Measurements from ENCODE around the gene SLIT3.

Gene SLIT3

DNA sequence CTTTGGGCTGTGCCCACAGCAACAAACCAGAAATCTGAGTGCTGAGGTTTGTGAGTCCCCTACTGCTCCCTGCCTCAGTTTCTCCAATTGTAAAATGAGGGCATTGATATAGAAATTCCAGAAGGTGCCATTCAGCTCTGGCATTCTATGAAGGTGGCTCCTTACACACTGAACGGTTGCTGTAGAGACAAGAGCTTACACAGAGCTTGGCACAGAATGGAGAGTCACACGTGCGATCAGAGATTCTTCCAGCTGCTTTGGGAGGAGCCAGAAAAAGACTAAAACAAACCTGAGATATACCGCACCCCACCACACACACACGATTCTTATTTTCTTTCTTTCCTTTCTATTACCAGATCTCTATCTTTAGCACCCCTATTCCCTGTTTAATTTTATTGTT is 122.7 kb downstream of the SLIT3 start:
- no peak for ATAC-seq
- no peak for TF ChIP-seq ZNF565 (CRISPR knock-in tag; conservative IDR thresholded peaks at IDR 0.05; ENCODE audit: low read depth)
- TF ChIP-seq GLIS3 (CRISPR knock-in tag; IDR thresholded peaks at IDR 0.05): no peak
- no peak for TF ChIP-seq CSDC2 (CRISPR knock-in tag; IDR thresholded peaks at IDR 0.05)
- no peak for TF ChIP-seq ZFP30 (CRISPR knock-in tag; IDR thresholded peaks at IDR 0.05)
- TF ChIP-seq PATZ1 (CRISPR knock-in tag; IDR thresholded peaks at IDR 0.05; ENCODE audit: borderline replicate concordance): no peak
- no peak for TF ChIP-seq SNAI2 (CRISPR knock-in tag; IDR thresholded peaks at IDR 0.05)
- TF ChIP-seq POU6F1 (CRISPR knock-in tag; IDR thresholded peaks at IDR 0.05; ENCODE audit: borderline replicate concordance, low read depth): no peak
- TF ChIP-seq TOX (CRISPR knock-in tag; IDR thresholded peaks at IDR 0.05; ENCODE audit: borderline replicate concordance): no peak
- TF ChIP-seq ARNTL (CRISPR knock-in tag; IDR thresholded peaks at IDR 0.05; ENCODE audit: borderline replicate concordance, low read depth): no peak
- TF ChIP-seq CREB5 (CRISPR knock-in tag; IDR thresholded peaks at IDR 0.05; ENCODE audit: low read depth): no peak
- no peak for TF ChIP-seq BACH2 (CRISPR knock-in tag; IDR thresholded peaks at IDR 0.05; ENCODE audit: borderline replicate concordance)
- TF ChIP-seq ZNF8 (CRISPR knock-in tag; IDR thresholded peaks at IDR 0.05): no peak
- TF ChIP-seq ZFP3 (CRISPR knock-in tag; IDR thresholded peaks at IDR 0.05): no peak
- TF ChIP-seq PPARA (CRISPR knock-in tag; IDR thresholded peaks at IDR 0.05; ENCODE audit: borderline replicate concordance): no peak
- no peak for TF ChIP-seq ESRRG (CRISPR knock-in tag; IDR thresholded peaks at IDR 0.05)

- TF ChIP-seq ZC3H10 (CRISPR knock-in tag; IDR thresholded peaks at IDR 0.05) (no peak), PATZ1 (CRISPR knock-in tag; IDR thresholded peaks at IDR 0.05; ENCODE audit: borderline replicate concordance) (no peak), ISL1 (CRISPR knock-in tag; IDR thresholded peaks at IDR 0.05) (peak; percentile 30; the same call in 1 of the 2 replicates), RARB (CRISPR knock-in tag; IDR thresholded peaks at IDR 0.05) (no peak), ESRRG (CRISPR knock-in tag; IDR thresholded peaks at IDR 0.05) (no peak), TSHZ2 (CRISPR knock-in tag; IDR thresholded peaks at IDR 0.05) (no peak), TCF4 (CRISPR knock-in tag; IDR thresholded peaks at IDR 0.05; ENCODE audit: borderline replicate concordance) (peak; percentile 73), CSRNP3 (CRISPR knock-in tag; IDR thresholded peaks at IDR 0.05) (no peak)
Observed at GRCh38 chr5:169176709-169177694, 123.9 kb downstream of the SLIT3 start.

More at GRCh38 chr5:169176709-169177694, 123.9 kb downstream of the SLIT3 start:
- no peak; the same call in 2 of the 3 replicates for ATAC-seq

All from SK-N-SH treated with all-trans-retinoic acid at 6 μM for 48 hours (cell line).